Common myeloid progenitor, CD34-positive (primary cell): ENCODE data around the gene TMEM126B.
"Not testable (repeated sequence)": the region's sequence is repeated elsewhere in the genome, so short reads cannot be mapped to it uniquely, and the experiment has no call there.

Source experiments
- CTCF ChIA-PET: fragments of 350-600 bp; sonication (Branson Sonifier 250); formaldehyde crosslinking; loops from one replicate; lab custom pipeline; 2021; ENCODE audit warnings: antibody characterized with exemption; lab: Charles Lee
- POLR2A ChIA-PET: fragments of 350-600 bp; sonication (Branson Sonifier 250); formaldehyde crosslinking; loops from one replicate; lab custom pipeline; 2021; ENCODE audit warnings: antibody characterized with exemption; lab: Charles Lee
- DNase-seq, 3 donors: peaks; one replicate each; pipeline versions ENCODE4 v3.0.0 to v3.0.0-alpha.2; 2013
- H3K27ac ChIP-seq, 2 experiments: 1 replicate in 1 of 2; 2 replicates in 1 of 2; pipeline ENCODE4 v1.7.0; 2013; ENCODE audit warnings: inconsistent platforms in 2 of 2, low read length in 2 of 2, mild to moderate bottlenecking in 2 of 2, low read depth in 1 of 2, moderate library complexity in 1 of 2; ENCODE audit not compliant: severe bottlenecking in 2 of 2, insufficient read depth in 1 of 2, poor library complexity in 1 of 2
- H3K27me3 ChIP-seq, 5 experiments: replicated peaks in 2 of 5; 1 replicate in 3 of 5; 2 replicates in 2 of 5; pipeline versions ENCODE4 v1.6.1 to v1.7.0; 2013; ENCODE audit warnings: low read length in 4 of 5, mild to moderate bottlenecking in 2 of 5, moderate library complexity in 2 of 5, inconsistent platforms in 1 of 5; ENCODE audit not compliant: insufficient read depth in 5 of 5, control insufficient read depth in 4 of 5
- H3K36me3 ChIP-seq, 4 experiments: 1 replicate in 2 of 4; 2 replicates in 2 of 4; pipeline versions ENCODE4 v1.6.1 to v1.7.0; 2013; ENCODE audit warnings: low read length in 3 of 4, control low read depth in 1 of 4, mild to moderate bottlenecking in 1 of 4; ENCODE audit not compliant: control insufficient read depth in 4 of 4, insufficient read depth in 4 of 4
- H3K4me1 ChIP-seq, 4 experiments: 1 replicate in 3 of 4; 2 replicates in 1 of 4; pipeline versions ENCODE4 v1.6.1 to v1.7.1; 2013; ENCODE audit warnings: low read length in 3 of 4, mild to moderate bottlenecking in 3 of 4, control low read depth in 1 of 4, inconsistent platforms in 1 of 4, moderate library complexity in 1 of 4; ENCODE audit not compliant: control insufficient read depth in 4 of 4, insufficient read depth in 4 of 4; ENCODE audit errors: control extremely low read depth in 1 of 4
- H3K4me3 ChIP-seq, 7 experiments: 1 replicate in 4 of 7; 2 replicates in 3 of 7; pipeline versions ENCODE4 v1.5.1 to v1.7.0; 2013; ENCODE audit warnings: mild to moderate bottlenecking in 7 of 7, low read length in 6 of 7, moderate library complexity in 6 of 7, inconsistent platforms in 2 of 7, low read depth in 2 of 7, control low read depth in 1 of 7; ENCODE audit not compliant: insufficient read depth in 4 of 7, control insufficient read depth in 1 of 7; ENCODE audit errors: extremely low read depth in 1 of 7
- H3K9me3 ChIP-seq, 5 experiments: 1 replicate in 4 of 5; 2 replicates in 1 of 5; pipeline versions ENCODE4 v1.6.1 to v1.7.1; 2013; ENCODE audit warnings: low read length in 4 of 5, mild to moderate bottlenecking in 2 of 5, inconsistent platforms in 1 of 5, low read depth in 1 of 5, moderate library complexity in 1 of 5; ENCODE audit not compliant: control insufficient read depth in 4 of 5, insufficient read depth in 2 of 5; ENCODE audit errors: control extremely low read depth in 1 of 5
- WGBS: methylation state at CpG from one replicate; pipeline ENCODE4 v1.1.5; 2013; ENCODE audit not compliant: insufficient coverage; 5-methylcytosine and 5-hydroxymethylcytosine counted together

Gene TMEM126B

GRCh38 chr11:85599083-85599482 lies 29.3 kb upstream of the TMEM126B start:
- Histone ChIP-seq H3K9me3 (no peaks in the 10 kb centered on the region), H3K27ac (no peak overlapping the region), H3K4me1 (peaks cover 0 to 3% (median under 1%) of the 10 kb centered on the region in 4 experiments), H3K4me3 (no peak overlapping the region), H3K36me3 (no peaks in the 10 kb centered on the region), H3K27me3 (no peaks in the 10 kb centered on the region)
- ChIA-PET CTCF (no interaction called here), POLR2A (no interaction called here)
- DNase-seq = no peak
- 76% methylated on average over 5 of the region's 5 CpGs for WGBS

- Histone ChIP-seq H3K4me1 (peaks cover 0 to 3% (median under 1%) of the 10 kb centered on the region in 4 experiments), H3K36me3 (no peaks in the 10 kb centered on the region), H3K27me3 (no peaks in the 10 kb centered on the region), H3K4me3 (no peak overlapping the region), H3K9me3 (no peaks in the 10 kb centered on the region), H3K27ac (no peak overlapping the region)
- no peak for DNase-seq
- ChIA-PET CTCF (interaction anchor here (1.1 kb wide), 1 partner anchor 26 kb away, joined by 3 read pairs; the partner anchor contains the start of gene TMEM126B), POLR2A (no interaction called here)
- no CpG with 5 or more reads among the region's 2 CpGs for WGBS
Measured at GRCh38 chr11:85602526-85603213, 25.7 kb upstream of the TMEM126B start.

GRCh38 chr11:85603220-85603619 lies 25.2 kb upstream of the TMEM126B start:
- DNase-seq = no peak
- ChIA-PET CTCF (interaction anchor here (1.1 kb wide), 1 partner anchor 26 kb away, joined by 3 read pairs; the partner anchor contains the start of gene TMEM126B), POLR2A (no interaction called here)
- H3K4me1 ChIP-seq = peaks cover 0 to 3% (median under 1%) of the 10 kb centered on the region in 4 experiments
- H3K9me3 ChIP-seq = no peaks in the 10 kb centered on the region
- H3K27me3 ChIP-seq = no peaks in the 10 kb centered on the region
- no peak overlapping the region for H3K27ac ChIP-seq
- H3K4me3 ChIP-seq = no peak overlapping the region
- WGBS = 92% methylated on average over 3 of the region's 4 CpGs
- H3K36me3 ChIP-seq = no peaks in the 10 kb centered on the region

GRCh38 chr11:85606237-85606636 lies 22.2 kb upstream of the TMEM126B start:
- H3K27me3 ChIP-seq, DNase-seq, H3K9me3 ChIP-seq, H3K4me1 ChIP-seq, H3K36me3 ChIP-seq, H3K27ac ChIP-seq, CTCF ChIA-PET, H3K4me3 ChIP-seq, POLR2A ChIA-PET: not testable (repeated sequence)
- 100% methylated on average over 2 of the region's 3 CpGs for WGBS

GRCh38 chr11:85608621-85609020 lies 19.8 kb upstream of the TMEM126B start:
- H3K27me3 ChIP-seq, H3K36me3 ChIP-seq, H3K27ac ChIP-seq, DNase-seq, POLR2A ChIA-PET, H3K4me1 ChIP-seq, H3K9me3 ChIP-seq, H3K4me3 ChIP-seq: not testable (repeated sequence)
- CTCF ChIA-PET = interaction anchor here (1.3 to 1.5 kb wide), 2 partner anchors 12 to 40 kb away, joined by 3 to 4 read pairs; no protein-coding TSS in a partner anchor

GRCh38 chr11:85609286-85609685 lies 19.1 kb upstream of the TMEM126B start:
- H3K4me3 ChIP-seq, DNase-seq, H3K4me1 ChIP-seq, H3K9me3 ChIP-seq, H3K27me3 ChIP-seq, H3K36me3 ChIP-seq, H3K27ac ChIP-seq, POLR2A ChIA-PET: not testable (repeated sequence)
- CTCF ChIA-PET = interaction anchor here (1.3 to 1.5 kb wide), 2 partner anchors 12 to 39 kb away, joined by 3 to 4 read pairs; no protein-coding TSS in a partner anchor
- 100% methylated on average over 2 of the region's 2 CpGs for WGBS

GRCh38 chr11:85611643-85612042 lies 16.8 kb upstream of the TMEM126B start:
- 0% methylated on average over 1 of the region's 2 CpGs for WGBS
- CTCF ChIA-PET = not testable (repeated sequence)

More at GRCh38 chr11:85611643-85612042, 16.8 kb upstream of the TMEM126B start:
- POLR2A ChIA-PET, H3K4me3 ChIP-seq, H3K27me3 ChIP-seq, H3K9me3 ChIP-seq, H3K27ac ChIP-seq, H3K36me3 ChIP-seq, H3K4me1 ChIP-seq: not testable (repeated sequence)
- peak in 2 of 3 donors; percentile 10 to 26 for DNase-seq
